HG03045 (cell line): ENCODE data around the gene CTAGE4.
A peak's percentile ranks its signal among the peaks of the same experiment; 100 is the strongest.
"Not testable (repeated sequence)": the region's sequence is repeated elsewhere in the genome, so short reads cannot be mapped to it uniquely, and the experiment has no call there.

Source experiments
- ATAC-seq: cut with Tn5 transposase; IDR thresholded peaks from one replicate; pipeline ENCODE4 v1.9.1; 2021; ENCODE audit warnings: mild to moderate bottlenecking, moderate library complexity; ENCODE audit not compliant: unreplicated experiment

The CTAGE4 gene, protein sequence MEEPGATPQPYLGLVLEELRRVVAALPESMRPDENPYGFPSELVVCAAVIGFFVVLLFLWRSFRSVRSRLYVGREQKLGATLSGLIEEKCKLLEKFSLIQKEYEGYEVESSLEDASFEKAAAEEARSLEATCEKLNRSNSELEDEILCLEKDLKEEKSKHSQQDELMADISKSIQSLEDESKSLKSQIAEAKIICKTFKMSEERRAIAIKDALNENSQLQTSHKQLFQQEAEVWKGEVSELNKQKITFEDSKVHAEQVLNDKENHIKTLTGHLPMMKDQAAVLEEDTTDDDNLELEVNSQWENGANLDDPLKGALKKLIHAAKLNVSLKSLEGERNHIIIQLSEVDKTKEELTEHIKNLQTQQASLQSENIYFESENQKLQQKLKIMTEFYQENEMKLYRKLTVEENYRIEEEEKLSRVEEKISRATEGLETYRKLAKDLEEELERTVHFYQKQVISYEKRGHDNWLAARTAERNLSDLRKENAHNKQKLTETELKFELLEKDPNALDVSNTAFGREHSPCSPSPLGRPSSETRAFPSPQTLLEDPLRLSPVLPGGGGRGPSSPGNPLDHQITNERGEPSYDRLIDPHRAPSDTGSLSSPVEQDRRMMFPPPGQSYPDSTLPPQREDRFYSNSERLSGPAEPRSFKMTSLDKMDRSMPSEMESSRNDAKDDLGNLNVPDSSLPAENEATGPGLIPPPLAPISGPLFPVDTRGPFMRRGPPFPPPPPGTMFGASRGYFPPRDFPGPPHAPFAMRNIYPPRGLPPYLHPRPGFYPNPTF

DNA sequence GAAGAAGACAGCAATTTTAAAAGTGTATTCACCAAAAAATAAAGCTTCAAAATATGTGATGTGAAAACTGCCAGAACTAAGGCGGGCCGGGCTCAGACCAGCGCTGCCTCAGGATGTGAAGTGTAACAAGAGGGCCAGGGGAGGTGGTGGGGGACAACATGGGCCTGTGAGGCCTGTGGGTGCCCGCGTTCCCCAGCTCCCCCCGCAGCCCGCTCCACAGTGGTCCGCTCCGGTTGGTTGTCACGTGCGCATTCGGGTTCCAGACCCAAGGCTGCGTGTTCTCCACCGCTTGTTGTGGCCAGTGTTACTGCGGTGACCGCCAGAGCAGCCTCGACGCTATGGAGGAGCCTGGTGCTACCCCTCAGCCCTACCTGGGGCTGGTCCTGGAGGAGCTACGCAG is at the start of gene CTAGE4:
Gene CTAGE4, plus strand, starts transcription at position 301 of the 400 bp plus-strand sequence. Its CDS starts 38 bp downstream, at position 339.
- not testable (repeated sequence) for ATAC-seq

DNA sequence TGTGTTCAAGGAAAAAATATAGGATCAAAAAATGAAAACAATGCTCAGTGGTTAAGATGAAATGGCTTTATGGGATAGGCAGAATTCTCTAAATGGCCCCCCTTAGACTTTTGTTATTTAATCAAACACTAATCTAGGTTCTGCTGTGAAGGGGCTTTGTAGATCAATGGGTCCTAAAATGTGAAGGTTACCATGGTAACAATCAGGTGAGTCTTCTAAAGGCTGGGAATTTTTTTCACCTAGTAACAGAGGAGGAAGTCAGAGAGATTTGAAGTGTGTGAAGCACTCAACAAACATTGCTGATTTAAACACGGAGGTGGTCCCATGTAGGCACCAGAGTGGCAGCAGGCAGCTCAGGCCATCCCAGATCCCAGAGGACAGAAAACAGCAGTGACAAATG is 49.1 kb upstream of the CTAGE4 start:
- no peak for ATAC-seq

DNA sequence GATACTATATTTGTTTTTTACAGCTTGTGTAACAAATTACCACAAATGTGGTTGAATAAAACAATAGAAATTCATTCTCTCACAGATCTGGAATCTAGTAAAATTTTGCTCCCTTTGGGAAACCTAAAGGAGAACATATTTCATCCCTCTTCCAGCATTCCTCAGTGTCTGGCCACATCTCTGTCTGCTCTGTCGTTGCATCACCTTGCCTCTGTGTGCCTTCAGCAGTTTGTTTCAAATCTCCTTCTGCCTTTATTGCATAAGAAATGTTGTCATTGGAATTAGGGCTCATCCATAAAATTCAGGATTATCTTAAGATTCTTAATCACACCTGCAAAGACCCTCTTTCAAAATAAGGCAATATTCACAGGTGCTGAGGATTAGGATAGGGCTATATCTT is 45.8 kb upstream of the CTAGE4 start:
- no peak for ATAC-seq

DNA sequence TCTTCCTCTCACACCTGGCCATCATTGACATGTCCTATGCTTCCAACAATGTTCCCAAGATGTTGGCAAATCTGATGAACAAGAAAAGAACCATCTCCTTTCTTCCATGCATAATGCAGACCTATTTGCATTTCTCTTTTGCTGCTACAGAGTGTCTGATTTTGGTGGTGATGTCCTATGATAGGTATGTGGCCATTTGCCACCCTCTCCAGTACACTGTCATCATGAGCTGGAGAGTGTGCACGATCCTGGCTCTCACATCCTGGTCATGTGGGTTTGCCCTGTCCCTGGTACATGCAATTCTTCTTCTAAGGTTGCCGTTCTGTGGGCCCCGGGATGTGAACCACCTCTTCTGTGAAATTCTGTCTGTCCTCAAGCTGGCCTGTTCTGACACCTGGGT is 41.1 kb upstream of the CTAGE4 start:
- no peak for ATAC-seq

DNA sequence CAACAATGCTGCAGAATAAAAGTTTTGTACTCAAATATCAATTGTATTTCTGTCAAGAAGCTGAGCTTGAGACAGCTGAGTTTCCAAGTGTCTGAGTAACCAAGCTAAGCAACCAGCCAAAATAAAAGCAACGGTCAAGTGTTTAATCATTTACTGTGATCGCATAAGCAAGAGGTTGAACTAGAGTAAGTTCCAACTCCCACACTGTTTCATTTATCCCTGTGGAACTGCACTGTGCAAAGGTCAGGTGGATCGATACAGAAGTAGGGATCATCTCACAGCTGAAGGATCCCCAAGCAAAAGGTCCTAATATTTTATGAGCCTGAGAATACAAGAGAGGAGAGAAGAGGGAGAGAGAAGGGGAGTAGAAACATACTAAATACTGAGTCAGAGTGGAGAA is 38.8 kb upstream of the CTAGE4 start:
- no peak for ATAC-seq

DNA sequence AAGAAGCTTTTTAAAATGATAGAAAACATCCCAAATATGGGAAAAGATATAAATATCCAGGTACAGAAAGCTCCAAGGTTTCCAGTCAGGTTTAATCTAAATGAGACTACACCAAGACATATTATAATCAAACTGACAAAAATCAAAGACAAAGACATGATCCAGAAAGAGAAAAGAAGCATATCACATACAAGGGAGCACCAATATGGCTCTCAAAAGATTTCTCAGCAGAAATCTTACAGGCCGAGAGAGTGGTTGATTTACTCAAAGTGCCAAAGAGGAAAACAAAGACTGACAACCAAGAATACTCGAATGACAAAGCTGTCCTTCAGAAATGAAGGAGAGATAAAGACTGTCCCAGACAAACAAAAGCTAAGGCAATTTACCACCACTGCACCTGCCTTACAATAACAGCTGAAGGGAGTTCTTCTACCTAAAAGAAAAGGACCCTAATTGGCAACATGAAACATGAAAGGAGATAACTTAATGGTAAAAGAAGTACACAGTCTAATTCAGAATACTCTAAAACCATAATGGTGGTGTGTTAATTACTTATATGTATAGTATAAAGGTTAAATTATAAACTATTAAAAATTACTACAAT is 34.9 kb upstream of the CTAGE4 start:
- ATAC-seq, result no peak

DNA sequence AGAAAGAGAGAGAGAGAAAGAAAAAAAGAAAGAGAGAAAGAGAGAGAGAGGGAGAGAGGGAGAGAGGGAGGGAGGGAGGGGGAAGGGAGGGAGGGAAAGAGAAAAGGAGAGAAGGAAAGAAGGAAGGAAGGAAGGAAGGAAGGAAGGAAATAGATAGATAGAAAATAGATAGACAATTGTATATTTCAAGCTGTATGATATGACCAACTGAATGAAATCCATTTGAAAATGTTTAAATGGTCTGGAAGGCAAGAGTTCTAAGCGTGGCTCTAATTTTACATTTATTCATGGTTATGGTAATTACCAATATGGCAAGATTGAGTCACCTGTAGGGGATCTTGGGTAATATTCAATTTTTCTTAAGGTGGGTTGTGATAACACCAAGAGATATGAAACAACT is 24.4 kb upstream of the CTAGE4 start:
- no peak for ATAC-seq

GRCh38 chr7:144164784-144165183 is 18.5 kb upstream of the CTAGE4 start:
- ATAC-seq, result no peak

- ATAC-seq, result not testable (repeated sequence)
These were observed 11.5 kb upstream of the CTAGE4 start for GRCh38 chr7:144171594-144172350.

DNA sequence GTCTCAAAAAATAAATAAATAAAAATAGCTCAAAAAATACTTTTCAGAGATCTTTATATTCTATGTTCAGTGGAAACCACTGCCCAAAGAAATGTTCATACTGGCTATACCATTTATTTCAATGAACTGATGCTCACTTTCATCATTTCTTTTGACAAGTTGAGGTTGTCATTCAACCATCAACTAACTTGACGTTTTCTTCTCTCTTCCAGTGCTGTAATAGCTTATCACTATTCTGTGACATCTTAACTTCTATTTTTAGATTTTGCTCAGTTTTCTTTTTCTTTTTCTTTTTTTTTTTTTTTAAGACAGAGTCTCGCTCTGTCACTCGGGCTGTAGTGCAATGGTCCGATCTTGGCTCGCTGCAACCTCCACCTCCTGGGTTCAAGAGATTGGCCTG is 8.7 kb upstream of the CTAGE4 start:
- ATAC-seq, result no peak

- peak; percentile 97 for ATAC-seq
These were observed 4.7 kb upstream of the CTAGE4 start for GRCh38 chr7:144178380-144179164.

- ATAC-seq, result peak; percentile 17
These were observed 4.1 kb upstream of the CTAGE4 start for GRCh38 chr7:144179165-144179479.

DNA sequence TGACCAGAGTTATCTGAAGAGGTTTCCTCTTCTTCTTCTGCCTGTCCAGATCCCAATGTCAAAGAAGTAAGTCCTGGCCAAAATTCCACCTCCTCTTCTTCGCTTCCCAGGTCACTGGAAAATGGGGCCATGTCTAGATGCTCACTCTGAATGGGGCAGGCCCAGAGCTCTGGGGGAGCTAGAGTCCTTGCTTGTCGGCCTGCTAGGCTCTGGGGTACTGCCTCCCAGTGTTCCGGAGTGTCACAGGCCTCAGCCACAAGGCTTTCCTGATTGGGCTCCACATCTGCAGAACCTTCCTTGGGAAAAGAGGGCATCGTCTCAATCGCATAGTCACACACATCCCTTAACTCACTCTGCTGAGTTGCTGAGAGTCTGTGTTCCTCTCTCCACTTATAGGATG is 4.6 kb downstream of the CTAGE4 start:
- ATAC-seq, result not testable (repeated sequence)

DNA sequence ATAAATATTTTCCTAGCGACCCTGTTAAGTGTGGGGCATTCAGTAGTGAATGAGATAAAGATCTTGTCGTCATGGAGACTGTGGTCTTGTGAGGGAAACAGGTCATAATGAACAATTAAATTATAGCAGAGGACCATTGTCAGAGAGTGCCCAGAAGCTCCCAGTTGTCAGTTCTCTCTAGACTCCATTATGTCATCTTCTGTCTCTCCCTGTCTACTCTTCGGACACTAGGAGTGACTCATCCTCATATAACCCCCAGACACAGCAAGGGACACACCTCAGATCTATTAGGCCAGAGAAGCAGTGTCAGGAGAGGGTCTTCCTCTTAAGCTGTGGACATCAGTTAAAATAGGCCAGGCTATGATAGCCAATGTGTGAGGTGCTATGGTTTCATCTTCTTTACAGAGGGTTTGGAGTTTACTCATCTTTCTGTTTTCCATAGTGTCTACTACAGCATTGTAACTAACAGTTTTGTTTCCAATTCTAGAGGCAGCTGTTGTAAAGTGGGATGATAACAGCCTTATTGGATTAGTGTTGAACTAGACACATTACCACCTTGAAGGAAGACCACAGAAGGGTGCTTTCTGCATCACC is 5.4 kb downstream of the CTAGE4 start:
- not testable (repeated sequence) for ATAC-seq

GRCh38 chr7:144193782-144194181 is 10.5 kb downstream of the CTAGE4 start:
- ATAC-seq, result not testable (repeated sequence)

- ATAC-seq, result not testable (repeated sequence)
These were observed 11.2 kb downstream of the CTAGE4 start for GRCh38 chr7:144194453-144194852.

GRCh38 chr7:144195212-144195872 is 12.1 kb downstream of the CTAGE4 start, which contains the start of gene ARHGEF35:
Gene ARHGEF35, minus strand, starts transcription at chr7:144195833. Its CDS starts 7,450 bp downstream, at chr7:144188383.
- ATAC-seq, result peak; percentile 70

DNA sequence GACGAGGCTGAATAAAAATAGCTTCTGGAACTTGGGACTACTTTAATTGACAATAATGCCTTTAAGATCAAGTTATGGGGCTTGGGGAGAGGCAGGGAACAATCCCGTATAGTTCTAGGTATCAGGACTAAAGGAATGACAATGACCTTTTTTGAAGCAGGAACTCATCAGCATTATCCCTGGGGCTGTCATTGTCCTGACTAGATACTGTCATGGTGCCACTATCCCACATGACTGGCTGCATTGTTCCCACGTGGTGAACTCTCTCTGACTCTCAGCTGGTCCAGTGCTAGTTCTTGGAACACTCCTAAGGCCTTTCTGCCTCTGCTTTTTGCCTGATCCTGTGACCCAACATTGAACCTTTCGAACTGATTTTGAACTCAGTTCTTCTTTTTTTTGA is 15.7 kb downstream of the CTAGE4 start:
- ATAC-seq, result not testable (repeated sequence)

GRCh38 chr7:144201978-144202377 is 18.7 kb downstream of the CTAGE4 start:
- ATAC-seq, result not testable (repeated sequence)
